Endothelial cell of hepatic sinusoid (primary cell): Measurements from ENCODE around the gene JAKMIP2.
"Not testable (repeated sequence)": the region's sequence is repeated elsewhere in the genome, so short reads cannot be mapped to it uniquely, and the experiment has no call there.

Experiments
- in situ Hi-C: cut with HindIII; loops from 2 replicates; pipeline ENCODE4 v1.10.0; 2017; ENCODE audit warnings: low sequenced_read_pairs

The JAKMIP2 gene

GRCh38 chr5:147617711-147618350 lies 164.7 kb downstream of the JAKMIP2 start:
- in situ Hi-C loops: no loop called here

GRCh38 chr5:147617191-147617606 lies 165.3 kb downstream of the JAKMIP2 start:
- in situ Hi-C loops: no loop called here

GRCh38 chr5:147616421-147616820 lies 166.1 kb downstream of the JAKMIP2 start:
- in situ Hi-C loops: no loop called here

GRCh38 chr5:147613359-147613758 lies 169.2 kb downstream of the JAKMIP2 start:
- in situ Hi-C loops: no loop called here

GRCh38 chr5:147611483-147611882 lies 171.0 kb downstream of the JAKMIP2 start:
- in situ Hi-C loops: no loop called here

- in situ Hi-C loops: no loop called here
Measured at GRCh38 chr5:147610798-147611197, 171.7 kb downstream of the JAKMIP2 start.

GRCh38 chr5:147601652-147602051 lies 180.9 kb downstream of the JAKMIP2 start:
- in situ Hi-C loops: no loop called here

- in situ Hi-C loops: no loop called here
Measured at GRCh38 chr5:147591120-147591519, 191.4 kb downstream of the JAKMIP2 start.

- in situ Hi-C loops: no loop called here
Measured at GRCh38 chr5:147590096-147590495, 192.4 kb downstream of the JAKMIP2 start.

- in situ Hi-C loops: no loop called here
Measured at GRCh38 chr5:147586832-147587231, 195.7 kb downstream of the JAKMIP2 start.

GRCh38 chr5:147586221-147586620 lies 196.3 kb downstream of the JAKMIP2 start:
- in situ Hi-C loops: no loop called here

GRCh38 chr5:147582272-147582671 lies 200.3 kb downstream of the JAKMIP2 start:
- in situ Hi-C loops: not testable (repeated sequence)

GRCh38 chr5:147580418-147580817 lies 202.1 kb downstream of the JAKMIP2 start:
- in situ Hi-C loops: not testable (repeated sequence)

GRCh38 chr5:147578228-147579024 lies 204.1 kb downstream of the JAKMIP2 start:
- in situ Hi-C loops: loop anchor here (5.0 kb wide), 1 partner anchor 186 kb away; no protein-coding TSS in a partner anchor

- in situ Hi-C loops: loop anchor here (5.0 kb wide), 1 partner anchor 185 kb away; no protein-coding TSS in a partner anchor
Measured at GRCh38 chr5:147576646-147577535, 205.6 kb downstream of the JAKMIP2 start.

GRCh38 chr5:147575598-147575997 lies 206.9 kb downstream of the JAKMIP2 start:
- in situ Hi-C loops: loop anchor here (5.0 kb wide), 1 partner anchor 183 kb away; no protein-coding TSS in a partner anchor

- in situ Hi-C loops: no loop called here
Measured at GRCh38 chr5:147573211-147573610, 209.3 kb downstream of the JAKMIP2 start.

- in situ Hi-C loops: no loop called here
Measured at GRCh38 chr5:147568710-147569406, 213.7 kb downstream of the JAKMIP2 start.

- in situ Hi-C loops: no loop called here
Measured at GRCh38 chr5:147567917-147568598, 214.5 kb downstream of the JAKMIP2 start.

- in situ Hi-C loops: no loop called here
Measured at GRCh38 chr5:147565524-147565923, 217.0 kb downstream of the JAKMIP2 start.
